Hematopoietic multipotent progenitor cell treated with erythropoietin and hydrocortisone succinate and interleukin-3 and kit ligand, for 4 days (in vitro differentiated cells): Measurements from ENCODE around the gene PAPLN.
"Not testable (repeated sequence)": the region's sequence is repeated elsewhere in the genome, so short reads cannot be mapped to it uniquely, and the experiment has no call there.

ENCODE experiments used
- DNase-seq: peaks from one replicate; pipeline ENCODE4 v3.0.0-alpha.2; 2015

The PAPLN gene

DNA sequence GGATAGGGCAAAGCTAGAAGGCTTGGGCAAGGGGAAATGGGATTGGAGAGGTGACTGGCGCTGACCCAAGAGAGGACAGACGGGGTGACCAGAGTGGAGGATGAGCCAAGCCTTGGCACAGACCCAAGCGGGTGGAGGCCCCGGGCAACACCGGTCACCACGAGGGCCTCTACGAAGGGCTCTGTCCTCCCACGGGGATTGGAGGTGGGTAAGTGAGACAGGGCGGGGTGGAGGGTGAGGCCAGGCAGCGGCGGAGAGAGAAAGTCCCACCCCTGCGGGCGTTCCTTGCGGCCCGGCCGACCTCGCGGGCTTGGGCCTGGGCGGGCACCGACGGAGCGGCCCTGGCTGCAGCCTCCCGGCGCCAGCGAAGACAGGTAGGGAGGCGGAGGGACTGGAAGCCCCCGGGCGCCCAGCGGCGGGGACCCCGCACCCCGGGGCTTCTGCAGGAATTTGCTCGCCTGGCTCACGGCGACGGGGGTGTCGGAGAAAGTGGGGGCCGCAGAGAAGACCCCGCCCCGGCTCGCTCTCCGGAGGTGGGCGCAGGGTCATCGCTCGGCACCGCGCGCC, at the start of gene PAPLN:
Gene PAPLN (plus strand): TSS at position 288 of the 567 bp plus-strand sequence. CDS start 2,273 bp downstream, outside the sequence.
- DNase-seq, result peak; percentile 62

GRCh38 chr14:73188501-73188911, 48.8 kb upstream of the PAPLN start:
- no peak for DNase-seq

DNA sequence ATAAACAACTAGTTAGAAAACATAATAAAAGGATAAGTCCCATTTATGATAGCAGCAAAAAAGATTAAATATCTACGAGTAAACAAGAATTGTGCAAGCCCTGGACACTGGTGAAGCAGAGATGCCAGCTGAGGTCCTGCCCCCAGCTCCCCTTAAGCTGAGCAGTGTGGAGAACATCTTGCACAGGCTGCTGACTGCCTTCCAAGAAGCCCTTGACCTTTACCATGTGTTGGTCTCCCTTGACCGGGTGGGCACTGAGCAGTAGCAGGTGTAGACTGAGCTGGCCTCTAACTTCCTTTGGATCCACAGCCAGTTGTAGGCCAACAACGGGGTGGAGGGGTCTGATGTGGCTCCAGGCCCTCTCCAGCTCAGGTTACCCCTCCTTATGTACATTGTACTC, 47.7 kb upstream of the PAPLN start:
- no peak for DNase-seq

- no peak for DNase-seq
Observed at GRCh38 chr14:73191441-73191840, 45.9 kb upstream of the PAPLN start.

DNA sequence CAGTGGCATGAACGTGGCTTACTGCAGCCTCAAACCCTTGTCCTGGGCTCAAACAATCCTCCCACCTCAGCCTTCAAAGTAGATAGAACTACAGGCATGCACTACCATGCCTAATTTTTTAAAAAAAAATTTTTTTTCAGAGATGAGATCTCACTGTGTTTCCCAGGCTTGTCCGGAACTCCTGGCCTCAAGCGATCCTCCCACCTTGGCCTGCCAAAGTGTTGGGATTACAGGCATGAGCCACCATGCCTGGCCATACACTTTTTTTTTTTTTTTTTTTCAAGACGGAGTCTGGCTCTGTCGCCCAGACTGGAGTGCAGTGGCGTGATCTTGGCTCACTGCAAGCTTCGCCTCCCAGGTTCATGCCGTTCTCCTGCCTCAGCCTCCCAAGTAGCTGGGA, 43.0 kb upstream of the PAPLN start:
- DNase-seq, result not testable (repeated sequence)

GRCh38 chr14:73198253-73198652, 39.1 kb upstream of the PAPLN start:
- DNase-seq, result no peak

DNA sequence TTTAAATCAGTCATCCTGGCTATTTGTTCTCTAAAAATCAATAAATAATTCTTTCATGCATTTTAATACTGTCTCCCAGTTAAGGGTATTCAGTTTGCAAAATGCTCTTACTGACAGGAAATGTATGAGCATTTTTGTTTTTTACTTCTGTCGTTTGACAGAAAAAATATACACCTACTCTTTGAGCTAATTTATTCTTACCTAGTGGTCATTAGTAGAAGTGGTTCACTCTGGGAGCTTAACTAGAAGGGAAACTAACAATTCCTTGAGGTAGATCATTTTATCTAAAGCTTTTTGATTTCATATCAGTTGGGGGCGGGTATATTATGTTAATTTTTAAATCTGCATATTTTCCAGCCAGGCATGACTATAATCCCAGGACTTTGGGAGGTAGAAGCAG, 33.8 kb upstream of the PAPLN start:
- no peak for DNase-seq

DNA sequence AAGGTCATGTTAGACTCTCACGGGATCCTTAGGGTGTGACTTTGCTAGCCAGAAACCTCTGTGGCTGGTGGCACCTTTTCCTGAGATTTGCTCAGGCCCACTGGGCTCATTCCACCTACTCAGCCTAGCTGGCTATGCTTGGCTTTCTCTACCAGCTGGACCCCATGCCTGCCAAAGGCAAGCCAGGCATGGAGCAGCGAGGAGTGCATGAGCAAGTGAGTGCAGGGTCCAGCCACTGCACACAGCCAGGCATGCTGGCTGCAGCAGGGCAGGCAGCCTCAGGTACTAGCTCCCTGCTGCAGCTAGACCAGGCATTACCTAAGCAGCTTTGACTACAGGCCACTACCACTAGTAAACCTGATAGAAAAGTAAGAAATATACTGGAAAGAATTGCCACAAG, 29.7 kb upstream of the PAPLN start:
- DNase-seq, result no peak

DNA sequence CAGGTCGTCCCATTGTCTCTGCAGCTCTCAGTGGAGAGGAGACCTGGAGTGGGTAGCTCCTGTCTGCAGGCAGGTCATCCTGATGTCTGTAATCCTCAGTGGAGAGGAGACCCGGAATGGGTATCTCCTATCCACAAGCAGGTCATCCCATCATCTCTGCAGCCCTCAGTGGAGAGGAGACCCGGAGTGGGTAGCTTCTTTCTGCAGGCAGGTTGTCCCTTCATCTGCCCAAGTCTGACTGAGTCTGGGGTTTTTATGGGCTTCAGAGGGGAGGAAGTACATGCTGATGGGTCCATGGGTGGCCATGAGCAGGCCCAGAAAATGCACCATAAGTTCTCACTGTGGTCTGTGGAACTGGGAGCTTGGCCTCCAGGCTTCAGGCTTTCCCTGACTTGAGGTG, 28.9 kb upstream of the PAPLN start:
- DNase-seq, result peak; percentile 13

GRCh38 chr14:73208846-73209245, 28.5 kb upstream of the PAPLN start:
- DNase-seq, result no peak

DNA sequence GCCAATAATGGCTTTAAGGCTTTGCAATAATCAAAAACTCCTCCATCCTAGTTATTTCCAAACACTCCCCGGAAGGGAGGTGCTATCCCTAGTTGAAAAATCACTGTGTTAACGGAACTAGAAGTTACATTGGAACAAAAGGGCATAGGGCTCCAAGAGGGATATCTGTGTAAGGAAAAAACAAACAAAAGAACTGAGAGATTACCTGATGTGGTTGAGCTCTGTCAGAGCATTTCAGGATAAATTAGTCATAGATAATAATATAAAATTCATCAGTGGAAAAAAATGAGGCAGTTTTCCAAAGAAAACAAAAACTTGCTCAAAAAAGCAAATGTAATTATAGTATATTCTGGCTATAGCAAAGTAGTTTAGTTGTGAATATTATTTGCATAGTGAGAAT, 27.4 kb upstream of the PAPLN start:
- DNase-seq, result no peak

DNA sequence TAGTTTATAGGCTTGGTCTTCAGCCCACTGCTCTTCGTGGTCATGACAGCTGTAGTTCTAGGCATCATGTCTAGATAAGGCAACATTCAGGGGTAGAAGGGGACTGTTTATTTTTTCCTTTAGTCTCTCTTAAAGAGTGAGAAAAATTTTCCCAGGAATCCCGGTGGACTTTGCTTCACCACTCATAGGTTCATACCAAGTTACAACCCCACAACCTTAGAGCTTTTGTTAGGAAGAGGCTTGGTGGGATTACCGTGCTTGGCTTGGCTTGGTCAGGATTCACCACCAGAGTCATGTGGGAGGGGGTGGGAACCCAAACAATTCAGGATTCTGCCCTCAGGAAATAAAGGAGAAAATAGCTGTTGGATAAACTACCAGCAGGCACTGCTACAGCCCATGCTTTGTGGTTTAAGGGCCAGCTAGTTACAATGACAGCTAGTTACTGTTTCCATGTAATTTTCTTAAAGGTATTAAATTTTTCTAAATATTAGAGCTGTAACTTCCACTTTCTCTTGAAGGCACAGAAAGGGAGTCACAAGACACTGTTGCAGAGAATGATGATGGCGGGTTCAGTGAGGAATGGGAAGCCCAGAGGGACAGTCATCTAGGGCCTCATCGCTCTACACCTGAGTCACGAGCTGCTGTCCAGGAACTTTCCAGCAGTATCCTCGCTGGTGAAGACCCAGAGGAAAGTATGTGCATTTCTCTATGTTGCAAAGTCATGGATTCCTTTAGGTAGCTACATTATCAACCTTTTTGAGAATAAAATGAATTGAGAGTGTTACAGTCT, 25.9 kb upstream of the PAPLN start:
- DNase-seq, result peak; percentile 18

GRCh38 chr14:73216030-73216429, 21.3 kb upstream of the PAPLN start:
- no peak for DNase-seq

DNA sequence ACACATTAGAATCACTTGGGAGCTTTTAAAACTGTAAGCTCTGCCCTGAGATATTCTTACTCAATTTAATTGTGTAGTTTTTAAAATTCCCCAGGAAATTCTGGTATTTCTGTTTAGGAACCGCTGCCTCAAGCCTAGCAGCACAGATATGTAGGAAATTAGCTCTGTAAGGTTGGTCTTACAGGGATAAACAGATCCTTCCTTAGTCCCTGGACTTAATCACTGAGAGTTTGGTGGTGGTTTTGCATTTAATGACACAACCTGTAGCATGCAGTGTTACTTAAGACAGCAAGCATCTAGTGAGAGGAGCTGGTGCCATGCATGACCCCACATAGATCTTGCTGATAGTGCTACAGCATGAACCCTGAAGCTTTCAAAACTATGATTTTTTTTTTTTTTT, 19.9 kb upstream of the PAPLN start:
- DNase-seq, result no peak

GRCh38 chr14:73220061-73220460, 17.2 kb upstream of the PAPLN start:
- no peak for DNase-seq

- DNase-seq, result no peak
Observed at GRCh38 chr14:73220634-73221033, 16.7 kb upstream of the PAPLN start.

- no peak for DNase-seq
Observed at GRCh38 chr14:73221945-73222344, 15.4 kb upstream of the PAPLN start.

GRCh38 chr14:73223049-73223448, 14.3 kb upstream of the PAPLN start:
- no peak for DNase-seq

GRCh38 chr14:73225496-73225895, 11.8 kb upstream of the PAPLN start:
- no peak for DNase-seq

DNA sequence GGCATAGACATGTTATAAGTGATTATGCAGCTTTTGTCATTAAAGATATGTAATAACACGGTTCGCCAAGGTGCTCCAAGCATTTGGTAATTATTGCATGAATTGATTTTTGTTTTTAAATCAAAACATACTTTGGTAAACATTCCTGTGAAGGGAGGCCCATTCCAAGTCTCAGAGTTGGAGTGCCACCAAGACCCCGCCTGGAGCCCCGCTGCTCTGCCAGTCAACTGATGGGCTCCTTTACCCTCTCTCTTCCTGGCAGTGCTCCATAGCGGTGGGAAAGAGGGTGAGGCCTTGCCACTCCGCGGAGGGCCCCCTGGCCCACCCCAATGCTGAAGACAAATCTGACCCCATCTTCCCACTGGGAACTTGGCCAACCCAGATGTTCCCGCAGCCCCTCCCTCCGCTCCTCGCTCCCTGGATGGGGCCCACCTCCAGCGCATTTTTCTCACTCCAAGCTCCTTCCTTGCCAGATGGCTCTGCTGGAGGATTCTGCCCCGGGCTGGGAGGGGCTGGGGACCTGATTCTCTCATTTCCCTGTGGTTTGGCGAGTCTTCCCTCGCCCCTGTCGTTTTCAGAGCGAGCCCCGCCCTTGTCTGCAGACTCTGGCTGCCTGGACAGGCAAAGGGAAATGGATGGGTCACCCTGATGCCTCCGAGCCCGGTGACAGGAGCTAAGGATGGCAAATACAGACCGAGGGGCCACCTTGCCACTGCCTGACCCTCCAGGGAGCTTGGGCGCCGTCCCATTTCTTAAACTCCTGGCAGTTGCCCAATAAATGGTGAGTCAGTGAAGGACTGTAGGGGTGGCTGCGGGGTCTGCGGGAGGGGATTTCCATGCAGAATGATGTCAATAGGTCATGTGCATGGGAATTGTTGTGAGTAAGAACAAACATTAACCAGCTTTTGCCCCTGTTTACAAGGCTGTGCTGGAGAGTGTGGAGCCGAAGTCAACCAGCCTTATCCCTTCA, 9.2 kb upstream of the PAPLN start:
- DNase-seq, result no peak

GRCh38 chr14:73230051-73230450, 7.3 kb upstream of the PAPLN start:
- DNase-seq, result no peak

GRCh38 chr14:73231981-73232851, 5.1 kb upstream of the PAPLN start:
- DNase-seq, result peak; percentile 51

DNA sequence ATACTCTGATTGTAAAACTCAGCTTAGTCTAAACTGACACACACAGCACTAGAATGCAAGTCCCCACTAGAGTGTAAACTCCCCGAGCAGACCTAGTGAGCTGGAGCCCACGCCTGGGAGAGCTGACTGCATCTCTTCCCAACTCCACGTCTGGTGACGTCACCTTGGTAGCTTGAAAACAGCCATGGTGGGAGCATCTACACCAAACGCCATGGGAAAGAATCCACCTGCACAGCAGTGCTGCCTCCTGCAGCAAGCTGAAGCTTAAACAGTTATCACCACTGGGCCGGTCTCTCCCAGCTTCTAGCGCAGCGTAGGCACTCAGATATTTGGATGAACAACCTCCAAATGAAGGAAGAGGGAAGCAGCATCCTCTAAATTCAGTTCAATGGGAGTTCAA, 4.3 kb upstream of the PAPLN start:
- no peak for DNase-seq
